GM19035 (cell line): Measurements from ENCODE around the gene ZNF106.
A peak's percentile ranks its signal among the peaks of the same experiment; 100 is the strongest.

Source experiments
- ATAC-seq: cut with Tn5 transposase; IDR thresholded peaks from one replicate; pipeline ENCODE4 v1.9.1; 2021; ENCODE audit not compliant: unreplicated experiment

Gene ZNF106

GRCh38 chr15:42490671-42491538 is at the start of gene ZNF106:
Gene ZNF106 (minus strand): TSS chr15:42491141. CDS start chr15:42472289, 18,852 bp downstream.
- peak; percentile 64 for ATAC-seq

- no peak for ATAC-seq
Measured at GRCh38 chr15:42533246-42533645, 42.3 kb upstream of the ZNF106 start.

- no peak for ATAC-seq
Measured at GRCh38 chr15:42528970-42529369, 38.0 kb upstream of the ZNF106 start.

GRCh38 chr15:42523331-42523730 is 32.4 kb upstream of the ZNF106 start:
- no peak for ATAC-seq

GRCh38 chr15:42511007-42511391 is 20.1 kb upstream of the ZNF106 start:
- no peak for ATAC-seq

GRCh38 chr15:42510258-42511006 is 19.5 kb upstream of the ZNF106 start:
- ATAC-seq, result no peak

- ATAC-seq, result no peak
Measured at GRCh38 chr15:42508263-42508690, 17.3 kb upstream of the ZNF106 start.

- no peak for ATAC-seq
Measured at GRCh38 chr15:42507514-42507913, 16.6 kb upstream of the ZNF106 start.

- peak; percentile 7 for ATAC-seq
Measured at GRCh38 chr15:42504631-42505030, 13.7 kb upstream of the ZNF106 start.

- ATAC-seq, result no peak
Measured at GRCh38 chr15:42503825-42504224, 12.9 kb upstream of the ZNF106 start.

GRCh38 chr15:42502477-42502876 is 11.5 kb upstream of the ZNF106 start:
- no peak for ATAC-seq

GRCh38 chr15:42499858-42500609 is 9.1 kb upstream of the ZNF106 start:
- ATAC-seq, result no peak

GRCh38 chr15:42498212-42499068 is 7.5 kb upstream of the ZNF106 start:
- ATAC-seq, result no peak

- peak; percentile 77 for ATAC-seq
Measured at GRCh38 chr15:42495361-42496212, 4.6 kb upstream of the ZNF106 start, which contains the start of gene SNAP23. Gene SNAP23 (plus strand): TSS chr15:42495634. CDS start chr15:42511847, 16,213 bp downstream.

- ATAC-seq, result no peak
Measured at GRCh38 chr15:42494998-42495360, 4.0 kb upstream of the ZNF106 start.

GRCh38 chr15:42493679-42494078 is 2.7 kb upstream of the ZNF106 start:
- ATAC-seq, result no peak

GRCh38 chr15:42491539-42492225 is 741 bp upstream of the ZNF106 start:
- no peak for ATAC-seq

GRCh38 chr15:42490291-42490670 is 660 bp downstream of the ZNF106 start:
- ATAC-seq, result no peak

- ATAC-seq, result no peak
Measured at GRCh38 chr15:42483677-42484076, 7.3 kb downstream of the ZNF106 start.
